G401 (cell line): ENCODE measurements around the gene NLRP10. TPM values are rescaled to one million over a fixed set of nuclear protein-coding genes. Genes with fewer than 3 reads are reported as not detected.

Experiments
- total RNA-seq: library from RNA; depleted of rRNA; stranded (reverse); fragments of >200 nt; shearing (Covaris generic); gene quantifications from 2 replicates; pipeline ENCODE4 v1.2.3, GENCODE V29; 2014; rRNA removed

Gene NLRP10
- total RNA-seq, 1 experiment from 2014 or later = not detected

Other genes starting within 250 kb of the NLRP10 start
- 1.2 TPM in 1 of 2 replicates, not detected in the other for gene OR5P2, start 168.5 kb downstream of the NLRP10 start, total RNA-seq
- 0.25 and 0.41 TPM in 2 replicates for gene OR5P3, start 134.6 kb downstream of the NLRP10 start, total RNA-seq
- not detected in 2 replicates for gene OR10A6, start 34.2 kb downstream of the NLRP10 start, total RNA-seq
- gene OR10A3, start 23.7 kb downstream of the NLRP10 start, total RNA-seq = not detected in 2 replicates
- gene EIF3F, start 21.9 kb upstream of the NLRP10 start, total RNA-seq = 1,056 and 1,145 TPM in 2 replicates
- 21.4 and 26.5 TPM in 2 replicates for gene TUB, start 115.8 kb upstream of the NLRP10 start, total RNA-seq
- gene RIC3, start 203.6 kb upstream of the NLRP10 start, total RNA-seq = not detected in 2 replicates